CD8-positive, alpha-beta memory T cell (primary cell): ENCODE measurements around the gene CENPX. TPM values are rescaled to one million over a fixed set of nuclear protein-coding genes. Genes with fewer than 3 reads are reported as not detected.
A peak's percentile ranks its signal among the peaks of the same experiment; 100 is the strongest.

Source experiments
- CTCF ChIA-PET: fragments of 350-600 bp; sonication (Branson Sonifier 250); formaldehyde crosslinking; loops from one replicate; lab custom pipeline; 2021; ENCODE audit warnings: antibody characterized with exemption; lab: Charles Lee
- POLR2A ChIA-PET: fragments of 350-600 bp; sonication (Branson Sonifier 250); formaldehyde crosslinking; loops from one replicate; lab custom pipeline; 2021; ENCODE audit warnings: antibody characterized with exemption; lab: Charles Lee
- DNase-seq, 5 donors: peaks; one replicate each; pipeline versions ENCODE4 v3.0.0 to v3.0.0-alpha.2; 2020 to 2022; ENCODE audit warnings: mixed read lengths in 1 of 5
- H3K27ac ChIP-seq: one replicate; pipeline ENCODE4 v1.7.0; 2013; ENCODE audit warnings: low read depth, mild to moderate bottlenecking, low read length, moderate library complexity
- H3K27me3 ChIP-seq: 2 replicates; pipeline ENCODE4 v1.7.0; 2013; ENCODE audit warnings: low read length, mild to moderate bottlenecking; ENCODE audit not compliant: insufficient read depth, poor library complexity, severe bottlenecking
- H3K36me3 ChIP-seq: 2 replicates; pipeline ENCODE4 v1.7.0; 2013; ENCODE audit warnings: mild to moderate bottlenecking, low read length, moderate library complexity; ENCODE audit not compliant: insufficient read depth
- H3K4me1 ChIP-seq: 2 replicates; pipeline ENCODE4 v1.7.0; 2013; ENCODE audit warnings: mild to moderate bottlenecking, low read length, moderate library complexity; ENCODE audit not compliant: insufficient read depth
- H3K4me3 ChIP-seq: 2 replicates; pipeline ENCODE4 v1.7.0; 2013; ENCODE audit warnings: mild to moderate bottlenecking, low read length
- H3K9me3 ChIP-seq: 2 replicates; pipeline ENCODE4 v1.7.0; 2013; ENCODE audit warnings: mild to moderate bottlenecking, low read length
- H3K27ac Mint-ChIP-seq, 8 donors: one replicate each; pipeline ENCODE4 v1.8.0; 2020 to 2021; ENCODE audit warnings: mixed read lengths in 8 of 8, mild to moderate bottlenecking in 6 of 8, inconsistent platforms in 3 of 8, moderate library complexity in 3 of 8
- H3K27me3 Mint-ChIP-seq, 2 donors: one replicate each; pipeline ENCODE4 v1.8.0; 2020 to 2021; ENCODE audit warnings: mixed read lengths in 2 of 2, mild to moderate bottlenecking in 1 of 2, moderate library complexity in 1 of 2
- H3K36me3 Mint-ChIP-seq, 3 donors: one replicate each; pipeline ENCODE4 v1.8.0; 2020 to 2021; ENCODE audit warnings: mixed read lengths in 3 of 3, inconsistent platforms in 1 of 3, mild to moderate bottlenecking in 1 of 3
- H3K4me1 Mint-ChIP-seq, 3 donors: one replicate each; pipeline ENCODE4 v1.8.0; 2020 to 2021; ENCODE audit warnings: mixed read lengths in 3 of 3, inconsistent platforms in 1 of 3, mild to moderate bottlenecking in 1 of 3
- H3K4me3 Mint-ChIP-seq, 7 donors: one replicate each; pipeline ENCODE4 v1.8.0; 2020 to 2021; ENCODE audit warnings: mixed read lengths in 7 of 7, mild to moderate bottlenecking in 6 of 7, moderate library complexity in 4 of 7, inconsistent platforms in 2 of 7
- H3K9me3 Mint-ChIP-seq, 5 donors: one replicate each; pipeline ENCODE4 v1.8.0; 2020 to 2022; ENCODE audit warnings: mixed read lengths in 5 of 5, mild to moderate bottlenecking in 3 of 5, moderate library complexity in 2 of 5, inconsistent platforms in 1 of 5
- polyA plus RNA-seq: library from polyadenylated mRNA; unstranded; fragments of 300-500 nt; fragmentation: Illumina TruSeq; gene quantifications from one replicate; pipeline ENCODE4 v1.2.3, GENCODE V29; 2021
- total RNA-seq, 2 experiments: library from RNA; stranded (reverse); gene quantifications; one replicate each; pipeline ENCODE4 v1.2.3, GENCODE V29; 2021

Gene CENPX
- total RNA-seq: 100 to 1,000 TPM; 143 to 158 TPM
- polyA plus RNA-seq: 56.7 TPM

- peaks cover 17 to 34% (median 21%) of the 10 kb centered on the region in 3 donors for H3K4me1 Mint-ChIP-seq
Observed at GRCh38 chr17:82022310-82022980, at the start of gene CENPX. Gene CENPX (minus strand): TSS chr17:82022878. CDS start chr17:82022861, 17 bp downstream.

GRCh38 chr17:82070611-82071010, 47.9 kb upstream of the CENPX start:
- Mint-ChIP-seq H3K9me3 (no peaks in the 10 kb centered on the region), H3K4me1 (peaks cover 4 to 6% (median 6%) of the 10 kb centered on the region in 3 donors), H3K27ac (no peak overlapping the region), H3K27me3 (no peaks in the 10 kb centered on the region), H3K4me3 (peak overlapping the region in 1 of 7 donors; percentile 45), H3K36me3 (peaks cover 0 to 1% (median 0%) of the 10 kb centered on the region in 3 donors)
- Histone ChIP-seq H3K27ac (no peak overlapping the region), H3K36me3 (no peaks in the 10 kb centered on the region), H3K27me3 (no peaks in the 10 kb centered on the region), H3K4me3 (no peak overlapping the region), H3K9me3 (no peaks in the 10 kb centered on the region), H3K4me1 (peaks cover 11% of the 10 kb centered on the region)
- ChIA-PET CTCF (no interaction called here), POLR2A (no interaction called here)
- no peak for DNase-seq

More at GRCh38 chr17:82022310-82022980, at the start of gene CENPX:
- ChIA-PET POLR2A (interaction anchor here (0.8 to 2.3 kb wide), 9 partner anchors 15 to 497 kb away, joined by 3 to 10 read pairs (median 5); partner anchors contain the start of genes CSNK1D, DCXR, FASN and FOXK2), CTCF (interaction anchor here (0.7 to 6.0 kb wide), 5 partner anchors 9 to 133 kb away, joined by 3 to 83 read pairs (median 16); partner anchors contain the start of genes DCXR, NOTUM and RAC3)
- Mint-ChIP-seq H3K36me3 (peaks cover 0 to 8% (median 0%) of the 10 kb centered on the region in 3 donors), H3K9me3 (no peaks in the 10 kb centered on the region), H3K4me3 (peak within 1 kb of the TSS; percentile 83 to 93 (median 85)), H3K27me3 (peaks cover 0 to 2% of the 10 kb centered on the region in 2 donors), H3K27ac (peak within 1 kb of the TSS in 7 of 8 donors; percentile 56 to 85 (median 71))
- Histone ChIP-seq H3K36me3 (peaks cover 6% of the 10 kb centered on the region), H3K4me1 (peaks cover 26% of the 10 kb centered on the region), H3K4me3 (peak within 1 kb of the TSS; percentile 70), H3K27me3 (no peaks in the 10 kb centered on the region), H3K9me3 (no peaks in the 10 kb centered on the region), H3K27ac (peak within 1 kb of the TSS; percentile 61)
- DNase-seq: peak in 1 of 5 donors; percentile 57

- peak within 1 kb of the TSS; percentile 64 for H3K4me3 ChIP-seq
- CTCF ChIA-PET: interaction anchor here (0.9 to 1.5 kb wide), 4 partner anchors 26 to 60 kb away, joined by 3 to 7 read pairs (median 4); partner anchors contain the start of gene DCXR
Observed at GRCh38 chr17:82065638-82066303, 43.1 kb upstream of the CENPX start, which contains the start of gene DUS1L. Gene DUS1L (minus strand): TSS chr17:82065804. CDS start chr17:82065059, 745 bp downstream.

GRCh38 chr17:82065193-82065637, 42.5 kb upstream of the CENPX start:
- Mint-ChIP-seq H3K27me3 (no peaks in the 10 kb centered on the region), H3K4me1 (peaks cover 8 to 19% (median 11%) of the 10 kb centered on the region in 3 donors), H3K27ac (peak overlapping the region in 3 of 8 donors; percentile 14 to 78 (median 70)), H3K4me3 (peak overlapping the region in 6 of 7 donors; percentile 36 to 74 (median 68)), H3K9me3 (no peaks in the 10 kb centered on the region), H3K36me3 (peaks cover 0 to 27% (median 0%) of the 10 kb centered on the region in 3 donors)
- H3K4me1 ChIP-seq: peaks cover 27% of the 10 kb centered on the region
- H3K27ac ChIP-seq: peak overlapping the region; percentile 67
- no peaks in the 10 kb centered on the region for H3K9me3 ChIP-seq
- CTCF ChIA-PET: interaction anchor here (1.4 to 1.6 kb wide), 2 partner anchors 27 to 34 kb away, joined by 3 read pairs; partner anchors contain the start of gene DCXR
- H3K27me3 ChIP-seq: no peaks in the 10 kb centered on the region
- POLR2A ChIA-PET: interaction anchor here (1.0 to 1.4 kb wide), 4 partner anchors 13 to 227 kb away, joined by 3 to 4 read pairs (median 4); partner anchors contain the start of genes DCXR, GPS1 and RFNG
- H3K4me3 ChIP-seq: peak overlapping the region; percentile 51
- no peaks in the 10 kb centered on the region for H3K36me3 ChIP-seq
- DNase-seq: peak in 2 of 5 donors; percentile 24 to 61

More at GRCh38 chr17:82065638-82066303, 43.1 kb upstream of the CENPX start, which contains the start of gene DUS1L:
- Histone ChIP-seq H3K36me3 (no peaks in the 10 kb centered on the region), H3K9me3 (no peaks in the 10 kb centered on the region), H3K27ac (peak within 1 kb of the TSS; percentile 67), H3K4me1 (peaks cover 27% of the 10 kb centered on the region), H3K27me3 (no peaks in the 10 kb centered on the region)
- Mint-ChIP-seq H3K27me3 (no peaks in the 10 kb centered on the region), H3K36me3 (peaks cover 0 to 24% (median 0%) of the 10 kb centered on the region in 3 donors), H3K4me3 (peak within 1 kb of the TSS; percentile 72 to 92 (median 83)), H3K27ac (peak within 1 kb of the TSS; percentile 78 to 93 (median 90)), H3K9me3 (no peaks in the 10 kb centered on the region), H3K4me1 (peaks cover 8 to 19% (median 11%) of the 10 kb centered on the region in 3 donors)
- peak; percentile 54 to 75 (median 58) for DNase-seq
- POLR2A ChIA-PET: interaction anchor here (1.0 to 1.4 kb wide), 5 partner anchors 11 to 227 kb away, joined by 3 to 4 read pairs (median 3); partner anchors contain the start of genes DCXR, GPS1 and RFNG

- CTCF ChIA-PET: interaction anchor here (1.4 to 1.6 kb wide), 3 partner anchors 27 to 34 kb away, joined by 3 to 4 read pairs (median 3); partner anchors contain the start of gene DCXR
Observed at GRCh38 chr17:82064433-82065192, 41.9 kb upstream of the CENPX start.

GRCh38 chr17:82063424-82064415, 41.0 kb upstream of the CENPX start:
- peak overlapping the region in 6 of 8 donors; percentile 40 to 87 (median 66) for H3K27ac Mint-ChIP-seq
- H3K27me3 Mint-ChIP-seq: no peaks in the 10 kb centered on the region
- H3K36me3 ChIP-seq: no peaks in the 10 kb centered on the region
- ChIA-PET POLR2A (no interaction called here), CTCF (interaction anchor here (1.6 kb wide), 2 partner anchors 26 to 33 kb away, joined by 3 to 4 read pairs; partner anchors contain the start of gene DCXR)
- H3K9me3 ChIP-seq: no peaks in the 10 kb centered on the region
- peak overlapping the region; percentile 64 to 89 (median 73) for H3K4me3 Mint-ChIP-seq
- peaks cover 27% of the 10 kb centered on the region for H3K4me1 ChIP-seq
- H3K9me3 Mint-ChIP-seq: no peaks in the 10 kb centered on the region
- no peak for DNase-seq
- peaks cover 0 to 38% (median 0%) of the 10 kb centered on the region in 3 donors for H3K36me3 Mint-ChIP-seq
- peaks cover 8 to 19% (median 11%) of the 10 kb centered on the region in 3 donors for H3K4me1 Mint-ChIP-seq
- no peaks in the 10 kb centered on the region for H3K27me3 ChIP-seq
- no peak overlapping the region for H3K27ac ChIP-seq
- H3K4me3 ChIP-seq: no peak overlapping the region

More at GRCh38 chr17:82064433-82065192, 41.9 kb upstream of the CENPX start:
- peaks cover 27% of the 10 kb centered on the region for H3K4me1 ChIP-seq
- no peaks in the 10 kb centered on the region for H3K27me3 ChIP-seq
- peaks cover 0 to 33% (median 0%) of the 10 kb centered on the region in 3 donors for H3K36me3 Mint-ChIP-seq
- no peaks in the 10 kb centered on the region for H3K9me3 ChIP-seq
- no peak for DNase-seq
- POLR2A ChIA-PET: interaction anchor here (1.0 to 1.4 kb wide), 4 partner anchors 13 to 228 kb away, joined by 3 to 4 read pairs (median 4); partner anchors contain the start of genes DCXR, GPS1 and RFNG
- H3K4me3 ChIP-seq: peak overlapping the region; percentile 51
- peak overlapping the region in 7 of 8 donors; percentile 40 to 87 (median 70) for H3K27ac Mint-ChIP-seq
- H3K36me3 ChIP-seq: no peaks in the 10 kb centered on the region
- H3K9me3 Mint-ChIP-seq: no peaks in the 10 kb centered on the region
- H3K27me3 Mint-ChIP-seq: no peaks in the 10 kb centered on the region
- peaks cover 8 to 19% (median 11%) of the 10 kb centered on the region in 3 donors for H3K4me1 Mint-ChIP-seq
- H3K27ac ChIP-seq: peak overlapping the region; percentile 67
- peak overlapping the region; percentile 64 to 89 (median 73) for H3K4me3 Mint-ChIP-seq
